H9 (cell line): ENCODE measurements around the gene IFNL1. TPM values are rescaled to one million over a fixed set of nuclear protein-coding genes. Genes with fewer than 3 reads are reported as not detected.

Experiments
- DNase-seq: peaks from one replicate; pipeline ENCODE4 v3.0.0-alpha.2; 2017
- H2AFZ ChIP-seq: one replicate; pipeline ENCODE4 v1.6.1; 2013; ENCODE audit warnings: mild to moderate bottlenecking, low read length, control low read depth, moderate library complexity
- H2AK5ac ChIP-seq: 2 replicates; pipeline ENCODE4 v1.6.1; 2013; ENCODE audit warnings: low read length, control low read depth, mixed read lengths; ENCODE audit not compliant: insufficient read length
- H2BK120ac ChIP-seq: one replicate; pipeline ENCODE4 v1.6.1; 2013; ENCODE audit warnings: low read depth, mild to moderate bottlenecking, low read length, control low read depth, inconsistent platforms; ENCODE audit not compliant: poor library complexity, severe bottlenecking
- H2BK12ac ChIP-seq: 2 replicates; pipeline ENCODE4 v1.6.1; 2013; ENCODE audit warnings: low read length, control low read depth, mixed read lengths, low read depth; ENCODE audit not compliant: insufficient read length
- H2BK15ac ChIP-seq: 2 replicates; pipeline ENCODE4 v1.6.1; 2013; ENCODE audit warnings: low read depth, low read length, control low read depth
- H2BK20ac ChIP-seq: one replicate; pipeline ENCODE4 v1.6.1; 2013; ENCODE audit warnings: low read depth, mild to moderate bottlenecking, low read length, control low read depth, inconsistent platforms; ENCODE audit not compliant: poor library complexity, severe bottlenecking
- H2BK5ac ChIP-seq: 2 replicates; pipeline ENCODE4 v1.6.1; 2013; ENCODE audit warnings: low read length, control low read depth, mixed read lengths; ENCODE audit not compliant: insufficient read length
- H3K14ac ChIP-seq: 2 replicates; pipeline ENCODE4 v1.6.1; 2013; ENCODE audit warnings: low read length, control low read depth; ENCODE audit not compliant: insufficient read depth
- H3K18ac ChIP-seq: 2 replicates; pipeline ENCODE4 v1.6.1; 2013; ENCODE audit warnings: low read depth, mild to moderate bottlenecking, mixed read lengths, low read length, control low read depth; ENCODE audit not compliant: insufficient read length
- H3K23ac ChIP-seq: 2 replicates; pipeline ENCODE4 v1.6.1; 2013; ENCODE audit warnings: low read length, control low read depth, mixed read lengths, low read depth; ENCODE audit not compliant: insufficient read length
- H3K23me2 ChIP-seq: 2 replicates; pipeline ENCODE4 v1.6.1; 2013; ENCODE audit warnings: low read depth, mild to moderate bottlenecking, mixed read lengths, low read length, control low read depth; ENCODE audit not compliant: insufficient read length, poor library complexity, severe bottlenecking
- H3K27ac ChIP-seq: 2 replicates; pipeline ENCODE4 v1.5.1; 2013; ENCODE audit warnings: low read length, control low read depth, mixed read lengths, low read depth; ENCODE audit not compliant: insufficient read length
- H3K27me3 ChIP-seq: 2 replicates; pipeline ENCODE4 v1.6.1; 2013; ENCODE audit warnings: low read length, control low read depth, inconsistent platforms; ENCODE audit not compliant: insufficient read depth
- H3K4ac ChIP-seq: 2 replicates; pipeline ENCODE4 v1.6.1; 2013; ENCODE audit warnings: low read depth, mild to moderate bottlenecking, control low read depth, inconsistent platforms, low read length, moderate library complexity
- H3K4me1 ChIP-seq: 2 replicates; pipeline ENCODE4 v1.6.1; 2013; ENCODE audit warnings: low read length, control low read depth, inconsistent platforms; ENCODE audit not compliant: insufficient read depth
- H3K4me2 ChIP-seq: 2 replicates; pipeline ENCODE4 v1.6.1; 2013; ENCODE audit warnings: low read length, control low read depth, mixed read lengths; ENCODE audit not compliant: insufficient read length, insufficient read depth
- H3K56ac ChIP-seq: 2 replicates; pipeline ENCODE4 v1.6.1; 2013; ENCODE audit warnings: low read depth, mild to moderate bottlenecking, mixed read lengths, low read length, control low read depth; ENCODE audit not compliant: insufficient read length
- H3K79me1 ChIP-seq: 2 replicates; pipeline ENCODE4 v1.6.1; 2013; ENCODE audit warnings: low read depth, mild to moderate bottlenecking, moderate library complexity, low read length, control low read depth, inconsistent platforms; ENCODE audit not compliant: insufficient read depth, poor library complexity, severe bottlenecking
- H3K79me2 ChIP-seq: 2 replicates; pipeline ENCODE4 v1.6.1; 2013; ENCODE audit warnings: low read length, control low read depth, inconsistent platforms; ENCODE audit not compliant: insufficient read depth
- H3K9ac ChIP-seq: 2 replicates; pipeline ENCODE4 v1.6.1; 2013; ENCODE audit warnings: low read length, control low read depth, mixed read lengths; ENCODE audit not compliant: insufficient read length; ENCODE audit errors: extremely low read depth
- H3K9me3 ChIP-seq: one replicate; pipeline ENCODE4 v1.6.1; 2013; ENCODE audit warnings: low read depth, low read length, inconsistent platforms; ENCODE audit not compliant: control insufficient read depth
- H3T11ph ChIP-seq: one replicate; pipeline ENCODE4 v1.6.1; 2013; ENCODE audit warnings: mild to moderate bottlenecking, low read length, control low read depth, inconsistent platforms
- H4K20me1 ChIP-seq: one replicate; pipeline ENCODE4 v1.6.1; 2013; ENCODE audit not compliant: control insufficient read depth, insufficient read length, insufficient read depth
- H4K5ac ChIP-seq: 2 replicates; pipeline ENCODE4 v1.6.1; 2013; ENCODE audit warnings: low read depth, mild to moderate bottlenecking, mixed read lengths, low read length, control low read depth; ENCODE audit not compliant: insufficient read length
- H4K8ac ChIP-seq: replicated peaks from 2 replicates; pipeline ENCODE4 v1.6.1; 2013; ENCODE audit warnings: low read length, control low read depth, mixed read lengths, low read depth; ENCODE audit not compliant: insufficient read length
- H4K91ac ChIP-seq: 2 replicates; pipeline ENCODE4 v1.6.1; 2013; ENCODE audit warnings: low read depth, mild to moderate bottlenecking, moderate library complexity, mixed read lengths, low read length, control low read depth; ENCODE audit not compliant: insufficient read length
- H3K27ac Mint-ChIP-seq, 3 experiments: 2 replicates in 2 of 3; 3 replicates in 1 of 3; pipeline ENCODE4 v1.8.0; 2020 to 2021; ENCODE audit warnings: mixed read lengths in 3 of 3, mild to moderate bottlenecking in 1 of 3, moderate library complexity in 1 of 3
- H3K27me3 Mint-ChIP-seq: 2 replicates; pipeline ENCODE4 v1.8.0; 2021; ENCODE audit warnings: low read depth, mild to moderate bottlenecking, moderate library complexity, mixed read lengths
- H3K36me3 Mint-ChIP-seq, 3 experiments: 2 replicates in 2 of 3; 3 replicates in 1 of 3; pipeline ENCODE4 v1.8.0; 2020 to 2021; ENCODE audit warnings: low read depth in 3 of 3, mixed read lengths in 3 of 3; ENCODE audit not compliant: insufficient read depth in 1 of 3
- H3K4me1 Mint-ChIP-seq, 2 experiments: 2 replicates each; pipeline ENCODE4 v1.8.0; 2020; ENCODE audit warnings: mixed read lengths in 2 of 2
- H3K4me3 Mint-ChIP-seq, 2 experiments: 2 replicates in 1 of 2; 3 replicates in 1 of 2; pipeline ENCODE4 v1.8.0; 2020 to 2021; ENCODE audit warnings: mild to moderate bottlenecking in 2 of 2, mixed read lengths in 2 of 2, moderate library complexity in 1 of 2
- H3K9me3 Mint-ChIP-seq, 2 experiments: 2 replicates in 1 of 2; 3 replicates in 1 of 2; pipeline ENCODE4 v1.8.0; 2020; ENCODE audit warnings: mild to moderate bottlenecking in 2 of 2, mixed read lengths in 2 of 2, moderate library complexity in 1 of 2
- WGBS: extraction: QIAGEN DNeasy Blood & Tissue Kit; methylation state at CpG from one replicate; pipeline ENCODE4 v1.1.7; 2013; ENCODE audit warnings: missing lambda C conversion rate, low lambda C conversion rate, mixed read lengths; ENCODE audit not compliant: insufficient read length; ENCODE audit errors: extremely low coverage; 5-methylcytosine and 5-hydroxymethylcytosine counted together
- total RNA-seq: library from RNA; stranded (reverse); gene quantifications from 2 replicates; pipeline ENCODE4 v1.2.1, GENCODE V29; 2021
- TF ChIP-seq, protein P1 (sequence below): fragments of 200-600 bp; sonication (generic); conservative IDR thresholded peaks from 3 replicates; pipeline ENCODE4 v1.8.0; 2021; ENCODE audit warnings: antibody characterized with exemption, mild to moderate bottlenecking

IFNL1 gene
- total RNA-seq, 1 experiment from 2014 or later: not detected

DNA sequence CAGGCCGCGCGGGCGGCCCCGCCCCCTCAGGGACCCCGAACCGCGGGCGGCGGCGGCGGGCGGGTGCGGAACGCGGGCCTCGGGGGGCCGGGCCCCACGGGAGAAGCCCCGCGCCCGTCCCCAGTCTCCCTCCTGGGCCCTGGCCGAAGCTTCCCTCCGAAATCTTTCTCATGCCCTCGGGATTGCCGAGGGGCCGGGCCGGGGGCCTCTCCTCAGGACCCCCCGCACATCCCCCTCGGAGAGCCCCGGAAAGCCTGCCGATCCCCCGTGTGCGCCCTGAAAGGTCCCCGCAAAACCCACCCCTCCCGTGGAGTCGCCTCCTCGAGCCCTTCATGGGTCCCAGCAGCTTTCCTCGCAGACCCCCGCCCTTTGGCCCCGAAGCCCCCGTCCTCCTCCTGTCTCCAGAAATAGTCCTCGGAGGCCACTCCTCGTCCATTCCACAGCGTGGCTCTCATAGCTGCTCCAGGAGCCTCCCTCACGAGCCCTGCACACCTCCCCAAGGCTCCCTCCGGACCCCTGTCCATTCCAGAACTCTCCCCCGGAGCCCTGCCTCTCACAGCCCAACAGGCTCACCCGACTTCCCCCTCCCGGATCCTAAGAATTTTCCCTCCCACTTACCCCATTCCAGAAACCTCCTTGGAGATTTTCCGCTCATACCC lies 46.6 kb downstream of the IFNL1 start:
- Mint-ChIP-seq H3K4me1 (peaks cover 25 to 26% of the 10 kb centered on the region in 2 experiments), H3K36me3 (peaks cover 2 to 28% (median 11%) of the 10 kb centered on the region in 3 experiments), H3K9me3 (no peaks in the 10 kb centered on the region; a peak in 1 of 5 replicates), H3K27me3 (peaks cover 16% of the 10 kb centered on the region), H3K4me3 (peak overlapping the region; percentile 92 to 93), H3K27ac (peak overlapping the region in 2 of 3 experiments; percentile 62 to 91; a peak in 2 of 7 replicates)
- H3K79me2 ChIP-seq: no peaks in the 10 kb centered on the region; the same call in 1 of the 2 replicates
- H4K20me1 ChIP-seq: no peaks in the 10 kb centered on the region
- H3K27me3 ChIP-seq: no peaks in the 10 kb centered on the region
- WGBS: no CpG with 5 or more reads among the region's 51 CpGs
- H2BK20ac ChIP-seq: no peak overlapping the region
- no peak overlapping the region for H2AK5ac ChIP-seq
- H3K9ac ChIP-seq: peak overlapping the region; percentile 88
- no peak overlapping the region for H3K18ac ChIP-seq
- DNase-seq: no peak
- no peak overlapping the region for H2BK15ac ChIP-seq
- no peaks in the 10 kb centered on the region for H3K4me1 ChIP-seq
- no peak overlapping the region for H2BK12ac ChIP-seq
- H3K27ac ChIP-seq: no peak overlapping the region
- H3K4me2 ChIP-seq: peak overlapping the region; percentile 86
- no peak overlapping the region for H4K91ac ChIP-seq
- peaks cover 14% of the 10 kb centered on the region for H3K23me2 ChIP-seq
- no peak overlapping the region for H3T11ph ChIP-seq
- TF ChIP-seq, protein P1, sequence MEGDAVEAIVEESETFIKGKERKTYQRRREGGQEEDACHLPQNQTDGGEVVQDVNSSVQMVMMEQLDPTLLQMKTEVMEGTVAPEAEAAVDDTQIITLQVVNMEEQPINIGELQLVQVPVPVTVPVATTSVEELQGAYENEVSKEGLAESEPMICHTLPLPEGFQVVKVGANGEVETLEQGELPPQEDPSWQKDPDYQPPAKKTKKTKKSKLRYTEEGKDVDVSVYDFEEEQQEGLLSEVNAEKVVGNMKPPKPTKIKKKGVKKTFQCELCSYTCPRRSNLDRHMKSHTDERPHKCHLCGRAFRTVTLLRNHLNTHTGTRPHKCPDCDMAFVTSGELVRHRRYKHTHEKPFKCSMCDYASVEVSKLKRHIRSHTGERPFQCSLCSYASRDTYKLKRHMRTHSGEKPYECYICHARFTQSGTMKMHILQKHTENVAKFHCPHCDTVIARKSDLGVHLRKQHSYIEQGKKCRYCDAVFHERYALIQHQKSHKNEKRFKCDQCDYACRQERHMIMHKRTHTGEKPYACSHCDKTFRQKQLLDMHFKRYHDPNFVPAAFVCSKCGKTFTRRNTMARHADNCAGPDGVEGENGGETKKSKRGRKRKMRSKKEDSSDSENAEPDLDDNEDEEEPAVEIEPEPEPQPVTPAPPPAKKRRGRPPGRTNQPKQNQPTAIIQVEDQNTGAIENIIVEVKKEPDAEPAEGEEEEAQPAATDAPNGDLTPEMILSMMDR: no peak
- H2BK120ac ChIP-seq: no peak overlapping the region
- no peaks in the 10 kb centered on the region for H3K9me3 ChIP-seq
- H3K4ac ChIP-seq: no peak overlapping the region
- H4K5ac ChIP-seq: no peak overlapping the region
- H3K14ac ChIP-seq: peak overlapping the region; percentile 74
- no peak overlapping the region for H3K56ac ChIP-seq
- H2BK5ac ChIP-seq: no peak overlapping the region
- no peak overlapping the region for H2AFZ ChIP-seq
- no peak overlapping the region for H4K8ac ChIP-seq
- H3K23ac ChIP-seq: no peak overlapping the region
- peaks cover 9% of the 10 kb centered on the region for H3K79me1 ChIP-seq
